ENCODE data around the gene DDAH1. TPM values are rescaled to one million over a fixed set of nuclear protein-coding genes. Genes with fewer than 3 reads are reported as not detected.
"Not testable (repeated sequence)": the region's sequence is repeated elsewhere in the genome, so short reads cannot be mapped to it uniquely, and the experiment has no call there.

The DDAH1 gene
- total RNA-seq, 1 donor from 2014 or later, result 0.05 TPM

GRCh38 chr1:85360730-85361493 lies 104.0 kb downstream of the DDAH1 start:
- intact Hi-C loops (cut with micrococcal nuclease), result no loop called here

- intact Hi-C loops (cut with micrococcal nuclease), result no loop called here
Measured at GRCh38 chr1:85359874-85360721, 104.9 kb downstream of the DDAH1 start.

- intact Hi-C loops (cut with micrococcal nuclease), result no loop called here
Measured at GRCh38 chr1:85358702-85359438, 106.1 kb downstream of the DDAH1 start.

GRCh38 chr1:85357817-85358216 lies 107.1 kb downstream of the DDAH1 start:
- intact Hi-C loops (cut with micrococcal nuclease), result no loop called here

- intact Hi-C loops (cut with micrococcal nuclease), result no loop called here
Measured at GRCh38 chr1:85356130-85356529, 108.8 kb downstream of the DDAH1 start.

GRCh38 chr1:85352055-85352454 lies 112.9 kb downstream of the DDAH1 start:
- intact Hi-C loops (cut with micrococcal nuclease), result no loop called here

GRCh38 chr1:85351202-85351828 lies 113.6 kb downstream of the DDAH1 start:
- intact Hi-C loops (cut with micrococcal nuclease), result no loop called here

- intact Hi-C loops (cut with micrococcal nuclease), result no loop called here
Measured at GRCh38 chr1:85349224-85349623, 115.7 kb downstream of the DDAH1 start.

GRCh38 chr1:85347908-85348307 lies 117.1 kb downstream of the DDAH1 start:
- intact Hi-C loops (cut with micrococcal nuclease), result no loop called here

- intact Hi-C loops (cut with micrococcal nuclease), result not testable (repeated sequence)
Measured at GRCh38 chr1:85347275-85347674, 117.7 kb downstream of the DDAH1 start.

GRCh38 chr1:85344256-85344694 lies 120.7 kb downstream of the DDAH1 start:
- intact Hi-C loops (cut with micrococcal nuclease), result no loop called here

- intact Hi-C loops (cut with micrococcal nuclease), result no loop called here
Measured at GRCh38 chr1:85343612-85344255, 121.2 kb downstream of the DDAH1 start.

GRCh38 chr1:85343213-85343611 lies 121.7 kb downstream of the DDAH1 start:
- intact Hi-C loops (cut with micrococcal nuclease), result no loop called here

GRCh38 chr1:85342207-85342606 lies 122.8 kb downstream of the DDAH1 start:
- intact Hi-C loops (cut with micrococcal nuclease), result no loop called here

GRCh38 chr1:85340427-85340826 lies 124.5 kb downstream of the DDAH1 start:
- intact Hi-C loops (cut with micrococcal nuclease), result no loop called here

- intact Hi-C loops (cut with micrococcal nuclease), result no loop called here
Measured at GRCh38 chr1:85339656-85340399, 125.1 kb downstream of the DDAH1 start.

- intact Hi-C loops (cut with micrococcal nuclease), result no loop called here
Measured at GRCh38 chr1:85339089-85339488, 125.9 kb downstream of the DDAH1 start.

GRCh38 chr1:85334962-85335361 lies 130.0 kb downstream of the DDAH1 start:
- intact Hi-C loops (cut with micrococcal nuclease), result no loop called here

- intact Hi-C loops (cut with micrococcal nuclease), result no loop called here
Measured at GRCh38 chr1:85333186-85333585, 131.8 kb downstream of the DDAH1 start.

- intact Hi-C loops (cut with micrococcal nuclease), result no loop called here
Measured at GRCh38 chr1:85332575-85332974, 132.4 kb downstream of the DDAH1 start.

All from T-helper 2 cell treated with Interferon-gamma antibody and Interleukin-4, amounts not matched to agents 100 ng/mL and 5 ng/mL, for 36 hours (primary cell).